Coronary artery (tissue), 2 donors: ENCODE data around the gene IFIH1.

Experiments used
- DNase-seq: peaks from one replicate; pipeline ENCODE4 v3.0.0-alpha.2; 2017; ENCODE audit warnings: low spot score
- H3K27ac ChIP-seq, 2 donors: fragments of 200-600 bp; sonication (generic); one replicate each; pipeline ENCODE4 v1.5.1; 2016 to 2019
- H3K4me3 ChIP-seq: fragments of 200-600 bp; sonication (generic); 2 replicates; pipeline ENCODE4 v1.5.1; 2016; ENCODE audit warnings: mild to moderate bottlenecking, moderate library complexity
- CTCF ChIP-seq: fragments of 200-600 bp; sonication (generic); IDR thresholded peaks from one replicate; pipeline ENCODE4 v1.5.1; 2019; ENCODE audit warnings: antibody characterized with exemption

IFIH1 gene

GRCh38 chr2:162280654-162281053 is 37.8 kb downstream of the IFIH1 start:
- H3K27ac ChIP-seq: no peak overlapping the region
- H3K4me3 ChIP-seq: no peak overlapping the region
- no peak for DNase-seq
- no peak for TF ChIP-seq CTCF

GRCh38 chr2:162277381-162277780 is 41.1 kb downstream of the IFIH1 start:
- no peak for DNase-seq

GRCh38 chr2:162267996-162268395 is 50.5 kb downstream of the IFIH1 start:
- TF ChIP-seq CTCF: no peak
- DNase-seq: no peak
- Histone ChIP-seq H3K27ac (no peak overlapping the region), H3K4me3 (no peak overlapping the region)

More at GRCh38 chr2:162277381-162277780, 41.1 kb downstream of the IFIH1 start:
- Histone ChIP-seq H3K4me3 (no peak overlapping the region), H3K27ac (no peak overlapping the region)
- TF ChIP-seq CTCF: no peak

GRCh38 chr2:162267496-162267895 is 51.0 kb downstream of the IFIH1 start:
- Histone ChIP-seq H3K27ac (no peak overlapping the region), H3K4me3 (no peak overlapping the region)
- DNase-seq: no peak
- no peak for TF ChIP-seq CTCF

- Histone ChIP-seq H3K27ac (no peak overlapping the region), H3K4me3 (no peak overlapping the region)
- TF ChIP-seq CTCF: no peak
- no peak for DNase-seq
Observed at GRCh38 chr2:162266460-162266760, 52.1 kb downstream of the IFIH1 start.

- Histone ChIP-seq H3K4me3 (no peak overlapping the region), H3K27ac (no peak overlapping the region)
- DNase-seq: no peak
- no peak for TF ChIP-seq CTCF
Observed at GRCh38 chr2:162265666-162266459, 52.6 kb downstream of the IFIH1 start.
